Naive B cell (primary cell): ENCODE results near the gene CCDC40. TPM values are rescaled to one million over a fixed set of nuclear protein-coding genes. Genes with fewer than 3 reads are reported as not detected.

Source experiments
- ATAC-seq, 2 donors: fragments of 150-1000 bp; cut with Tn5 transposase; 2 replicates each; pipeline ENCODE4 v1.10.0; 2021; ENCODE audit warnings: low read depth in 2 of 2, mild to moderate bottlenecking in 2 of 2, moderate library complexity in 2 of 2
- DNase-seq: peaks from one replicate; pipeline ENCODE4 v3.0.0; 2022
- H3K27ac Mint-ChIP-seq, 6 donors: one replicate each; pipeline ENCODE4 v1.8.0; 2020 to 2022; ENCODE audit warnings: mild to moderate bottlenecking in 6 of 6, mixed read lengths in 6 of 6, moderate library complexity in 5 of 6, inconsistent platforms in 2 of 6
- H3K27me3 Mint-ChIP-seq, 3 donors: one replicate each; pipeline ENCODE4 v1.8.0; 2021 to 2022; ENCODE audit warnings: mixed read lengths in 3 of 3, mild to moderate bottlenecking in 1 of 3
- H3K36me3 Mint-ChIP-seq, 2 donors: one replicate each; pipeline ENCODE4 v1.8.0; 2020 to 2022; ENCODE audit warnings: mixed read lengths in 2 of 2, inconsistent platforms in 1 of 2, mild to moderate bottlenecking in 1 of 2
- H3K4me1 Mint-ChIP-seq, 3 donors: one replicate each; pipeline ENCODE4 v1.8.0; 2020 to 2022; ENCODE audit warnings: mixed read lengths in 3 of 3, inconsistent platforms in 1 of 3, mild to moderate bottlenecking in 1 of 3, moderate library complexity in 1 of 3
- H3K4me3 Mint-ChIP-seq, 8 donors: one replicate each; pipeline ENCODE4 v1.8.0; 2020 to 2022; ENCODE audit warnings: mild to moderate bottlenecking in 8 of 8, mixed read lengths in 8 of 8, moderate library complexity in 8 of 8, inconsistent platforms in 2 of 8
- H3K9me3 Mint-ChIP-seq, 7 donors: one replicate each; pipeline ENCODE4 v1.8.0; 2020 to 2022; ENCODE audit warnings: mixed read lengths in 7 of 7, mild to moderate bottlenecking in 5 of 7, inconsistent platforms in 2 of 7, moderate library complexity in 1 of 7
- polyA plus RNA-seq, 6 donors: library from polyadenylated mRNA; unstranded; fragments of 300-500 nt; fragmentation: Illumina TruSeq; gene quantifications; one replicate each; pipeline ENCODE4 v1.2.3, GENCODE V29; 2021; ENCODE audit warnings: low read depth in 6 of 6

CCDC40 gene
- polyA plus RNA-seq, 6 donors from 2014 or later: not detected

- Mint-ChIP-seq H3K27me3 (no peaks in the 10 kb centered on the region), H3K27ac (no peak overlapping the region), H3K4me1 (no peaks in the 10 kb centered on the region), H3K4me3 (no peak overlapping the region), H3K36me3 (no peaks in the 10 kb centered on the region), H3K9me3 (peaks cover 0 to 7% (median 0%) of the 10 kb centered on the region in 7 donors)
- ATAC-seq (no peak), DNase-seq (no peak)
Observed at GRCh38 chr17:80017226-80018010, 19.0 kb upstream of the CCDC40 start.

GRCh38 chr17:80018917-80019651 is 17.4 kb upstream of the CCDC40 start:
- ATAC-seq (no peak), DNase-seq (no peak)
- H3K4me3 Mint-ChIP-seq: no peak overlapping the region
- H3K27me3 Mint-ChIP-seq: no peaks in the 10 kb centered on the region
- H3K9me3 Mint-ChIP-seq: peaks cover 0 to 5% (median 0%) of the 10 kb centered on the region in 7 donors
- no peak overlapping the region for H3K27ac Mint-ChIP-seq
- no peaks in the 10 kb centered on the region for H3K4me1 Mint-ChIP-seq
- H3K36me3 Mint-ChIP-seq: no peaks in the 10 kb centered on the region

- no peak for DNase-seq
- Mint-ChIP-seq H3K4me1 (no peaks in the 10 kb centered on the region), H3K36me3 (no peaks in the 10 kb centered on the region), H3K27ac (no peak overlapping the region), H3K4me3 (no peak overlapping the region), H3K27me3 (no peaks in the 10 kb centered on the region), H3K9me3 (no peaks in the 10 kb centered on the region)
- no peak for ATAC-seq
Observed at GRCh38 chr17:80021600-80021999, 14.8 kb upstream of the CCDC40 start.

GRCh38 chr17:80023481-80024205 is 12.8 kb upstream of the CCDC40 start:
- H3K4me1 Mint-ChIP-seq: no peaks in the 10 kb centered on the region
- no peaks in the 10 kb centered on the region for H3K36me3 Mint-ChIP-seq
- no peak for DNase-seq
- no peak for ATAC-seq
- no peak overlapping the region for H3K27ac Mint-ChIP-seq
- no peaks in the 10 kb centered on the region for H3K27me3 Mint-ChIP-seq
- H3K4me3 Mint-ChIP-seq: no peak overlapping the region
- no peaks in the 10 kb centered on the region for H3K9me3 Mint-ChIP-seq

- H3K4me1 Mint-ChIP-seq: no peaks in the 10 kb centered on the region
- ATAC-seq (no peak), DNase-seq (no peak)
- H3K9me3 Mint-ChIP-seq: no peaks in the 10 kb centered on the region
- no peaks in the 10 kb centered on the region for H3K27me3 Mint-ChIP-seq
- H3K27ac Mint-ChIP-seq: no peak overlapping the region
- H3K4me3 Mint-ChIP-seq: no peak overlapping the region
- no peaks in the 10 kb centered on the region for H3K36me3 Mint-ChIP-seq
Observed at GRCh38 chr17:80024206-80024972, 12.1 kb upstream of the CCDC40 start.

GRCh38 chr17:80025140-80025539 is 11.3 kb upstream of the CCDC40 start:
- Mint-ChIP-seq H3K4me3 (no peak overlapping the region), H3K36me3 (no peaks in the 10 kb centered on the region), H3K9me3 (no peaks in the 10 kb centered on the region), H3K27me3 (peaks cover 0 to 4% (median 0%) of the 10 kb centered on the region in 3 donors), H3K4me1 (no peaks in the 10 kb centered on the region), H3K27ac (no peak overlapping the region)
- DNase-seq: no peak
- ATAC-seq: no peak

GRCh38 chr17:80025796-80026195 is 10.6 kb upstream of the CCDC40 start:
- Mint-ChIP-seq H3K36me3 (no peaks in the 10 kb centered on the region), H3K27me3 (peaks cover 0 to 5% (median 0%) of the 10 kb centered on the region in 3 donors), H3K9me3 (no peaks in the 10 kb centered on the region), H3K27ac (no peak overlapping the region), H3K4me3 (no peak overlapping the region), H3K4me1 (no peaks in the 10 kb centered on the region)
- DNase-seq: no peak
- ATAC-seq: no peak

GRCh38 chr17:80026359-80027042 is 9.9 kb upstream of the CCDC40 start:
- DNase-seq: no peak
- Mint-ChIP-seq H3K36me3 (no peaks in the 10 kb centered on the region), H3K27me3 (peaks cover 0 to 5% (median 0%) of the 10 kb centered on the region in 3 donors), H3K27ac (no peak overlapping the region), H3K4me1 (no peaks in the 10 kb centered on the region), H3K9me3 (no peaks in the 10 kb centered on the region), H3K4me3 (no peak overlapping the region)
- no peak for ATAC-seq

- ATAC-seq (no peak), DNase-seq (no peak)
- no peaks in the 10 kb centered on the region for H3K4me1 Mint-ChIP-seq
- H3K9me3 Mint-ChIP-seq: no peaks in the 10 kb centered on the region
- no peak overlapping the region for H3K27ac Mint-ChIP-seq
- H3K27me3 Mint-ChIP-seq: peaks cover 0 to 5% (median 0%) of the 10 kb centered on the region in 3 donors
- H3K36me3 Mint-ChIP-seq: no peaks in the 10 kb centered on the region
- no peak overlapping the region for H3K4me3 Mint-ChIP-seq
Observed at GRCh38 chr17:80027043-80027435, 9.4 kb upstream of the CCDC40 start.

GRCh38 chr17:80028030-80028429 is 8.4 kb upstream of the CCDC40 start:
- Mint-ChIP-seq H3K4me1 (no peaks in the 10 kb centered on the region), H3K27ac (no peak overlapping the region), H3K4me3 (no peak overlapping the region), H3K27me3 (peaks cover 0 to 5% (median 0%) of the 10 kb centered on the region in 3 donors), H3K9me3 (no peaks in the 10 kb centered on the region), H3K36me3 (no peaks in the 10 kb centered on the region)
- no peak for DNase-seq
- no peak for ATAC-seq

GRCh38 chr17:80029258-80029974 is 7.0 kb upstream of the CCDC40 start:
- DNase-seq: no peak
- Mint-ChIP-seq H3K9me3 (no peaks in the 10 kb centered on the region), H3K4me3 (no peak overlapping the region), H3K27ac (no peak overlapping the region), H3K36me3 (no peaks in the 10 kb centered on the region), H3K4me1 (peaks cover 0 to 1% (median 0%) of the 10 kb centered on the region in 3 donors), H3K27me3 (peaks cover 0 to 5% (median 0%) of the 10 kb centered on the region in 3 donors)
- ATAC-seq: no peak

GRCh38 chr17:80030730-80031410 is 5.6 kb upstream of the CCDC40 start:
- H3K27me3 Mint-ChIP-seq: peaks cover 0 to 5% (median 0%) of the 10 kb centered on the region in 3 donors

More at GRCh38 chr17:80030730-80031410, 5.6 kb upstream of the CCDC40 start:
- Mint-ChIP-seq H3K36me3 (no peaks in the 10 kb centered on the region), H3K4me1 (peaks cover 3 to 10% (median 9%) of the 10 kb centered on the region in 3 donors), H3K9me3 (no peaks in the 10 kb centered on the region), H3K4me3 (peak overlapping the region in 1 of 8 donors; percentile 87), H3K27ac (no peak overlapping the region)
- no peak for DNase-seq
- no peak for ATAC-seq
